Colonic mucosa (tissue), 4 donors: ENCODE measurements around the gene LRMDA. TPM values are rescaled to one million over a fixed set of nuclear protein-coding genes. Genes with fewer than 3 reads are reported as not detected.

Experiments used
- DNase-seq: peaks from one replicate; pipeline ENCODE4 v3.0.0-alpha.2; 2020
- H3K27ac ChIP-seq: fragments of 200-600 bp; one replicate; pipeline ENCODE4 v1.8.0; 2021
- H3K27me3 ChIP-seq: fragments of 200-600 bp; one replicate; pipeline ENCODE4 v1.8.0; 2021
- H3K36me3 ChIP-seq: fragments of 200-600 bp; one replicate; pipeline ENCODE4 v1.8.0; 2021
- H3K4me1 ChIP-seq: fragments of 200-600 bp; one replicate; pipeline ENCODE4 v1.8.0; 2021; ENCODE audit warnings: mild to moderate bottlenecking
- H3K4me3 ChIP-seq: fragments of 200-600 bp; one replicate; pipeline ENCODE4 v1.8.0; 2021
- H3K9ac ChIP-seq, 2 donors: one replicate each; pipeline ENCODE4 v1.7.0; 2013; ENCODE audit warnings: control low read depth in 2 of 2, low read depth in 2 of 2, low read length in 2 of 2
- H3K9me3 ChIP-seq: fragments of 200-600 bp; one replicate; pipeline ENCODE4 v1.8.0; 2021
- CTCF ChIP-seq: fragments of 200-600 bp; IDR thresholded peaks from one replicate; pipeline ENCODE4 v1.8.0; 2022; ENCODE audit warnings: antibody characterized with exemption, mild to moderate bottlenecking
- intact Hi-C: fragments of 100-400 bp; cut with DNase I; formaldehyde crosslinking; loops from one replicate; pipeline ENCODE4 v1.14.1; 2022
- total RNA-seq, 2 donors: library from RNA; stranded (reverse); fragmentation: NEBNext Ultra II Directional in 1 of 2; extraction: Animal tissue kit (Norgen Biotek cat#: 25700) in 1 of 2; gene quantifications; one replicate each; pipeline ENCODE4 v1.2.1, GENCODE V29; 2021
- donor health status: healthy.
- donor health status: DM: no; HTN: no; CAD: no.
- donor health status: DM: no; HTN: no; CAD: no.

Gene LRMDA
- total RNA-seq, 2 donors from 2014 or later: 2.5 to 5.2 TPM

- Histone ChIP-seq H3K36me3 (no peaks in the 10 kb centered on the region), H3K9ac (no peak overlapping the region), H3K27me3 (no peaks in the 10 kb centered on the region), H3K9me3 (no peaks in the 10 kb centered on the region), H3K4me3 (no peak overlapping the region), H3K27ac (no peak overlapping the region), H3K4me1 (no peaks in the 10 kb centered on the region)
- no peak for TF ChIP-seq CTCF
- DNase-seq: no peak
- intact Hi-C loops: no loop called here
Observed at GRCh38 chr10:76023007-76023406, 591.6 kb downstream of the LRMDA start.

- DNase-seq: no peak
Observed at GRCh38 chr10:76024460-76025123, 593.2 kb downstream of the LRMDA start.

GRCh38 chr10:76025124-76025477 lies 593.7 kb downstream of the LRMDA start:
- Histone ChIP-seq H3K9ac (no peak overlapping the region), H3K4me3 (no peak overlapping the region), H3K36me3 (no peaks in the 10 kb centered on the region), H3K27me3 (no peaks in the 10 kb centered on the region), H3K9me3 (no peaks in the 10 kb centered on the region), H3K4me1 (no peaks in the 10 kb centered on the region), H3K27ac (no peak overlapping the region)
- no peak for DNase-seq
- TF ChIP-seq CTCF: no peak
- intact Hi-C loops: no loop called here

More at GRCh38 chr10:76024460-76025123, 593.2 kb downstream of the LRMDA start:
- H3K27me3 ChIP-seq: no peaks in the 10 kb centered on the region
- H3K4me3 ChIP-seq: no peak overlapping the region
- no peak overlapping the region for H3K27ac ChIP-seq
- no peaks in the 10 kb centered on the region for H3K4me1 ChIP-seq
- H3K9ac ChIP-seq: no peak overlapping the region
- intact Hi-C loops: no loop called here
- TF ChIP-seq CTCF: no peak
- H3K9me3 ChIP-seq: no peaks in the 10 kb centered on the region
- no peaks in the 10 kb centered on the region for H3K36me3 ChIP-seq

GRCh38 chr10:76026176-76026771 lies 594.9 kb downstream of the LRMDA start:
- intact Hi-C loops: no loop called here
- no peaks in the 10 kb centered on the region for H3K4me1 ChIP-seq
- H3K27me3 ChIP-seq: no peaks in the 10 kb centered on the region
- TF ChIP-seq CTCF: no peak
- H3K4me3 ChIP-seq: no peak overlapping the region
- DNase-seq: no peak
- H3K9ac ChIP-seq: no peak overlapping the region
- H3K36me3 ChIP-seq: no peaks in the 10 kb centered on the region
- no peak overlapping the region for H3K27ac ChIP-seq
- H3K9me3 ChIP-seq: no peaks in the 10 kb centered on the region

GRCh38 chr10:76026905-76027304 lies 595.5 kb downstream of the LRMDA start:
- Histone ChIP-seq H3K4me1 (no peaks in the 10 kb centered on the region), H3K9me3 (no peaks in the 10 kb centered on the region), H3K27ac (no peak overlapping the region), H3K4me3 (no peak overlapping the region), H3K27me3 (no peaks in the 10 kb centered on the region), H3K36me3 (no peaks in the 10 kb centered on the region), H3K9ac (no peak overlapping the region)
- TF ChIP-seq CTCF: no peak
- intact Hi-C loops: no loop called here
- DNase-seq: no peak
